ENCODE results near the gene S100A9. TPM values are rescaled to one million over a fixed set of nuclear protein-coding genes. Genes with fewer than 3 reads are reported as not detected.
"Not testable (repeated sequence)": the region's sequence is repeated elsewhere in the genome, so short reads cannot be mapped to it uniquely, and the experiment has no call there.

Gene S100A9
- total RNA-seq, 1 donor from 2014 or later = 418 TPM

- intact Hi-C loops (cut with DNase I) = no loop called here
- no peaks in the 10 kb centered on the region for H3K4me1 ChIP-seq
- ATAC-seq (no peak), DNase-seq (no peak)
- no peak overlapping the region for H3K27ac ChIP-seq
- TF ChIP-seq, protein P1, sequence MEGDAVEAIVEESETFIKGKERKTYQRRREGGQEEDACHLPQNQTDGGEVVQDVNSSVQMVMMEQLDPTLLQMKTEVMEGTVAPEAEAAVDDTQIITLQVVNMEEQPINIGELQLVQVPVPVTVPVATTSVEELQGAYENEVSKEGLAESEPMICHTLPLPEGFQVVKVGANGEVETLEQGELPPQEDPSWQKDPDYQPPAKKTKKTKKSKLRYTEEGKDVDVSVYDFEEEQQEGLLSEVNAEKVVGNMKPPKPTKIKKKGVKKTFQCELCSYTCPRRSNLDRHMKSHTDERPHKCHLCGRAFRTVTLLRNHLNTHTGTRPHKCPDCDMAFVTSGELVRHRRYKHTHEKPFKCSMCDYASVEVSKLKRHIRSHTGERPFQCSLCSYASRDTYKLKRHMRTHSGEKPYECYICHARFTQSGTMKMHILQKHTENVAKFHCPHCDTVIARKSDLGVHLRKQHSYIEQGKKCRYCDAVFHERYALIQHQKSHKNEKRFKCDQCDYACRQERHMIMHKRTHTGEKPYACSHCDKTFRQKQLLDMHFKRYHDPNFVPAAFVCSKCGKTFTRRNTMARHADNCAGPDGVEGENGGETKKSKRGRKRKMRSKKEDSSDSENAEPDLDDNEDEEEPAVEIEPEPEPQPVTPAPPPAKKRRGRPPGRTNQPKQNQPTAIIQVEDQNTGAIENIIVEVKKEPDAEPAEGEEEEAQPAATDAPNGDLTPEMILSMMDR (IDR thresholded peaks at IDR 0.05) = no peak
- H3K27me3 ChIP-seq = peaks cover 3% of the 10 kb centered on the region
- H3K36me3 ChIP-seq = no peaks in the 10 kb centered on the region
- no peak overlapping the region for H3K4me3 ChIP-seq
- H3K9me3 ChIP-seq = no peaks in the 10 kb centered on the region
These were observed 44.6 kb downstream of the S100A9 start for GRCh38 chr1:153402226-153402625.

DNA sequence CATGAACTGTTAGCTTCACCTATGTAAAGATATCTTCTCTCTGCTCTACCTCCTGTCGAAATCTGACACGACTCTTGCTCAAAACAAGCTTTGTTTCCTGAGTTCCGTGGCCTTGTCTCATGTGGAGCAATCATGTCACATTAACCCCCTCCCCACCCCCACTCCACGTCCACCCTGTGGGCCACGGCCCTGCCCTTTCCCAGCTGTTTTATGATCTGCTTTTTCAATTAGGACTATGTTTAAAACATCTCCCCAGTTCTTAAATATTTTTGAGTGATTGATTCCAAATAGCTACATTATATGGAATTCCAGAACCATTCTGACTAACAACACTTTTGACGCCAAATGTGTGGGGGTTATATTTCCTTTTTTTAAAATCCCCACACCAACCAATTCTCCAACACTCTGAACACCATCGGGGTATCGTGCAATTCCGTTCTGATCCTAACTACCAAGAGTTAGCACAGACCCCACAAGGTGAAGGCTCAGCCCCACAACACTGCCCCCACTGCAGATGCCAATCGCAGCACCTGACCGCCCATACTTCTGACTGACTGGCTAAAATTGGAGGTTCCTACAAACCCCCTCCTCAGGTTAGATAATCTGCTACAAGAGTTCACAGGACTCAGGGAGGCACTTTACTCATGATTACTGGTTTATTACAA, 45.9 kb downstream of the S100A9 start:
- TF ChIP-seq, protein P1 (IDR thresholded peaks at IDR 0.05) = no peak
- Histone ChIP-seq H3K4me1 (no peaks in the 10 kb centered on the region), H3K9me3 (no peaks in the 10 kb centered on the region), H3K27me3 (peaks cover 5% of the 10 kb centered on the region), H3K4me3 (no peak overlapping the region), H3K27ac (no peak overlapping the region), H3K36me3 (no peaks in the 10 kb centered on the region)
- intact Hi-C loops (cut with DNase I) = no loop called here
- ATAC-seq = no peak
- no peak for DNase-seq

- Histone ChIP-seq H3K27ac (no peak overlapping the region), H3K4me3 (no peak overlapping the region), H3K4me1 (no peaks in the 10 kb centered on the region), H3K36me3 (no peaks in the 10 kb centered on the region), H3K9me3 (no peaks in the 10 kb centered on the region), H3K27me3 (peaks cover 5% of the 10 kb centered on the region)
- no peak for DNase-seq
- intact Hi-C loops (cut with DNase I) = no loop called here
- TF ChIP-seq, protein P1 (IDR thresholded peaks at IDR 0.05) = no peak
- ATAC-seq = no peak
These were observed 46.5 kb downstream of the S100A9 start for GRCh38 chr1:153404086-153404635.

DNA sequence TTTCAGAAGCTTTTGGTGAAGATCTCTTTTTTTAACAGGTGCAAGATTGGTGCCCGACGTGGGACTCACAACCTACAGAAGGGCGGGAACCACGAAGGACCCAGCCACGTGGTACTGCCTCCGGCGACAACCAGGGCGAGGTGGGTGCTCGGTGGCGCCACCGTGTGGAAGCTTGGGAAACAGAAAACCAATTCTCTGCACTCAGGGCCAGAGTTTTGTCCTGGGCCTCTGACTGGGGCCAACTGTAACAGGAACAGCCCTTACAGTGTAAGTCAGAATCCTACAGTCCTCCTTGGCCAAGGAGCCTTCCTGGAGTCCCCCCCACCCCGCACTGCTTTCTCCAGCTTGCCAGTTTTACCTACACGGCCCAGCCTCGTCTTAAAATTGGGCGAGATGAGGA, 47.1 kb downstream of the S100A9 start:
- Histone ChIP-seq H3K27ac (no peak overlapping the region), H3K4me3 (no peak overlapping the region), H3K36me3 (no peaks in the 10 kb centered on the region), H3K9me3 (no peaks in the 10 kb centered on the region), H3K4me1 (no peaks in the 10 kb centered on the region), H3K27me3 (peaks cover 5% of the 10 kb centered on the region)
- TF ChIP-seq, protein P1 (IDR thresholded peaks at IDR 0.05) = peak; percentile 62
- intact Hi-C loops (cut with DNase I) = no loop called here
- ATAC-seq = peak; percentile 95
- DNase-seq = peak; percentile 86

DNA sequence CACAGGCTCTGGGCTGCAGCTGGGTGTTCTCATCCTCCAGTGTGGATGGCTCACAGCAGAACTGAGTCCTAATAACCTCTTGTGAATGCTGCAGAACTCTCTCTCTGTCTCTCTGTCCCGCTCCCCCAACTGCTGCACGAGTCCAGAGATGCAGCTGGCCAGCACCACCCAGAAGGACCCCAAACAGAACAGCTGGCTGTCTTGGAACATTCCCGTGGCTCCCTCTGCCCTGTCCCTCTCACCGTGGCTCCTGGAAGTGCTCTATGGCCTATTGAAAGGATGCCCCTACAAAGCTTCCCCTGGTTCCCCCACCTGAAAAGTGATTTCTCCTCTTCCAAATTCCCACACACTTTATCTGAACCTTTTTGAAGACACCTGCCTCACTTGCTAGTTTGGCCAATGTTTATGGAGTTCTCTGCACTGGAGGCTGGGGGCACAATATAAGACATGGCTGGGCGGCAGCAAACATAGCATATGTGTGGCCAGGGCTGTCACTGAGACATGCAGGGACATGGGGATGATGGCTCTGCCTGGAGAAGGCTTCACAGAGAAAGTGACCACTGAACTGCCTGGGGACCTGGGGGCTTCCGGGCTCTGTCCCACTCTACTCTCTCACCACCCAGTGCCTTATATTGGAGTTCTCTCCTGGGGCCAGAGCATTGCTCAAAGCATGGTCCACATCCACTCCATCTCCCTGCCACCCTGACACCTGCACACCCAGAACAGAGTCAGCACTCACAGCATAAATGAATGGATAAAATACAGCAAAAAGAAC, 48.4 kb downstream of the S100A9 start:
- DNase-seq; ATAC-seq; intact Hi-C loops (cut with DNase I): not testable (repeated sequence)

GRCh38 chr1:153407274-153407673, 49.6 kb downstream of the S100A9 start:
- H3K4me1 ChIP-seq; H3K36me3 ChIP-seq; H3K4me3 ChIP-seq; H3K27ac ChIP-seq; DNase-seq; H3K9me3 ChIP-seq; H3K27me3 ChIP-seq; ATAC-seq; intact Hi-C loops (cut with DNase I): not testable (repeated sequence)

More for the DNA sequence above, 48.4 kb downstream of the S100A9 start:
- not testable (repeated sequence) for H3K36me3 ChIP-seq, H3K4me1 ChIP-seq, H3K9me3 ChIP-seq, H3K4me3 ChIP-seq, H3K27me3 ChIP-seq, H3K27ac ChIP-seq

Other genes with a start within 250 kb of the S100A9 start
- gene SPRR2F, start 244.3 kb upstream of the S100A9 start, total RNA-seq = not detected
- not detected for gene SPRR2G, start 207.0 kb upstream of the S100A9 start, total RNA-seq
- gene LELP1, start 154.4 kb upstream of the S100A9 start, total RNA-seq = not detected
- gene PRR9, start 140.3 kb upstream of the S100A9 start, total RNA-seq = not detected
- not detected for gene LORICRIN, start 98.2 kb upstream of the S100A9 start, total RNA-seq
- not detected for gene PGLYRP3, start 44.9 kb upstream of the S100A9 start, total RNA-seq
- gene PGLYRP4, start 9.0 kb upstream of the S100A9 start, total RNA-seq = not detected
- gene S100A12, start 17.8 kb downstream of the S100A9 start, total RNA-seq = 22.8 TPM
- gene S100A8, start 33.2 kb downstream of the S100A9 start, total RNA-seq = 266 TPM
- not detected for gene S100A7A, start 58.7 kb downstream of the S100A9 start, total RNA-seq
- not detected for gene S100A7, start 102.8 kb downstream of the S100A9 start, total RNA-seq
- gene S100A6, start 178.1 kb downstream of the S100A9 start, total RNA-seq = 1,046 TPM
- not detected for gene S100A5, start 183.1 kb downstream of the S100A9 start, total RNA-seq
- gene S100A4, start 188.0 kb downstream of the S100A9 start, total RNA-seq = 377 TPM
- 1.3 TPM for gene S100A3, start 191.4 kb downstream of the S100A9 start, total RNA-seq
- gene S100A2, start 208.0 kb downstream of the S100A9 start, total RNA-seq = 5.6 TPM